ENCODE measurements around the gene DMD.
"Not testable (repeated sequence)": the region's sequence is repeated elsewhere in the genome, so short reads cannot be mapped to it uniquely, and the experiment has no call there.

DMD gene

GRCh38 chrX:33149580-33149979 lies 61.8 kb downstream of the DMD start:
- no peak for DNase-seq

DNA sequence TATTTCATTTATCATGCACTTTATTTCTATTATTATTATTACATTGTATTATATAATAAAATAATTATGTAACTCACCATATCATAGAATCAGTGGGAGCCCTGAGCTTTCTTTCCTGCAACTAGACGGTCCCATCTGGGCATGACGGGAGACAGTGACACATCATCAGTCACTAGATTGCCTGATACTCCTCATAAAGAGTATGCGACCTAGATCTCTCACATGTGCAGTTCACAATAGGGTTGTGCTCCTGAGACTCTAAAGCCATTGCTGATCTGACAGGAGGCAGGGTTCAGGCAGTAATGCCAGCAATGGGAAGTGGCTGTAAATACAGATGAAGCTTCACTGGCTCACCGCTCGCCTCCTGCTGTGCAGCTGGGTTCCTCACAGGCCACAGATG lies 62.3 kb downstream of the DMD start:
- DNase-seq: no peak

- no peak for DNase-seq
These were observed 69.0 kb downstream of the DMD start for GRCh38 chrX:33142331-33142730.

GRCh38 chrX:33138677-33139249 lies 72.6 kb downstream of the DMD start:
- peak; percentile 18 for DNase-seq

DNA sequence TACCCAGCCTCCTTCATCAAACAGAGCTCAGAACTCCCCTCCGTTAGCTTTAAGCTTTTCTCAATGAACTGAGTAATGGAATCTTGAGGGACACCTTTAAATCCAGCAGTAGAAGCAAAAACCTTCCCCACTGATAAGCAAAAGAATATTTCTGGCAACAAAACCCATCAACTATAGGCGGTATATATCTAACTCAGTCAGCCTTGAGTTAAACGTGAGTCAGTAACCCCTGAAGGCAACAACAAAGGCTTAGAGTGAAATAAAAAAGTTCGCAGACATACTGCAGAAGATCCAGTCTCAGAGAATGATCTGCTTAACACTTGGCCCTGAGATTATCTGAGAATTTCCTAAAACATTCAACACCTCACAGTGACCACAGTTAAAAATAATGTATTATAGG lies 77.2 kb downstream of the DMD start:
- DNase-seq: no peak

GRCh38 chrX:33133320-33133719 lies 78.0 kb downstream of the DMD start:
- DNase-seq: no peak

- no peak for DNase-seq
These were observed 78.8 kb downstream of the DMD start for GRCh38 chrX:33132569-33132968.

DNA sequence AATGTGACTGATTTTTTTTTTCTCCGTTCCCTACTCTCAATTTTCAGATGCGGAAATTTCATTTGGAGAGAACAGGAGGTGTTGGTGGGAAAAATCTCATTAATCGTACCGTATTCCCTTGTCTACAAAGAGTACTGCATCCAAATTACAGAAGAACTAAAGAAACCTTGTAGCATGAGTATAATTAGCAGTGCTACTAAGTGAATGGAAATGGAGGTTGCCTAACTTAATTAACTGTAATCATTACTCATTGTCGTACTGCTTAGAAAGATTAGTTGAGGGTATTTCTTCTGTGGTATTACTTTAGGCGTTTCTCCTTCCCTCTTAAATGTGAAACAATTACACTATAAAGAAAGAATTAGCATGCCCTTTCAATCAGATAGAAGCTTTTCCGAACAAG lies 81.7 kb downstream of the DMD start:
- no peak for DNase-seq

DNA sequence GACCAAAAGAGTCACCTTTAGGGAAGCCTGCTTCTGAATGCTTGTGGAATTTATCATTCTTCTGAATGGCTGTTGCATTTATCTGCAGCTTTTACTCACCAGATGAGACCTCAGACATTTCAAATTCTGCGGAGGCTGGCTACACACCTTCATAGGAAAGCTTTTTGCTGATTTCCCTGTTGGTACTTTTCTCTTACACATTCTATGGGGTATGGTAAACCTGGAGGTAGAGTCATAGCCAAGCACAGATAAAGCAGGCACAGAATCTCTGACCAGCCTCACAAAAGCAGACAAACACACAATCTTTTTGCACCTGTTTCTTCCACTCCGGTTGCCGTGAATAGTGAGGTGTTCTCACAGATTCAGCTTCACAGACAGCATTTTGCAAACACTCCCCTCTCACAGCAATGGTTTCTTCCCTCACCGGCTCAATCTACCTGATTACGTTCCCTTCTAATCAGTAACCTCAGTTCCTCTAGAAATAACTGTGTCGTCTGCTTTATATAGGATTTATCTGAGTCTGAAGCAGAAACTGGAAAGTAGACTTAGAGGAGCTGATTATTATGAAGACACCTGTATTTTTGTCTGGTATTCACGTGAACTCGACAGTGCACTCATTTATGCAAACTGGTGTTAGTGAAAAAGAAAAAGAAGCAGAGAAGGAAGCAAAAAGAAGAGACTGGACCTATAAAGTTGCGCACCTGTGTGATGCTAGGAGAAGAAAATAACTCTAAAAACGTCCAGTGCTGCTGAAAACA lies 83.1 kb downstream of the DMD start:
- DNase-seq: no peak

GRCh38 chrX:33126469-33126868 lies 84.9 kb downstream of the DMD start:
- no peak for DNase-seq

DNA sequence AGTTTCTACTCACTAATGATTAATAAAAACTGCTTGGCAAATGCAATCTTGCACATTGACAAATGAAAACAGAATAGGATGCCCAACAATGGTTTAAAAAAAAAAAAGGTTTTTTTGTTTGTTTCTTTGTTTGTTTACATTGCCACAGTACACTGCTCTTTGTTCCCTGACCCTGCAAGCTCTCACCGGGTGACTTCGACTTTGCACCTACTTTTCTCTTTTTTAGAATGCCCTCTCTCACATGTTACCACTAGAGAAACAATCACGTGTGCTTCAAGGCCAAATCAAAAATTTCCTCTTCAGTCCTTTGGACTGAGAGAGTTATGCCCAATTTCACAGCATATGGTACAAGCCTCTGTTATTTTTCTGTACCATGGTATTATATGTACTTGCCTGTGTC lies 101.5 kb downstream of the DMD start:
- DNase-seq: no peak

GRCh38 chrX:33106737-33107136 lies 104.6 kb downstream of the DMD start:
- no peak for DNase-seq

- no peak for DNase-seq
These were observed 116.3 kb downstream of the DMD start for GRCh38 chrX:33095079-33095478.

DNA sequence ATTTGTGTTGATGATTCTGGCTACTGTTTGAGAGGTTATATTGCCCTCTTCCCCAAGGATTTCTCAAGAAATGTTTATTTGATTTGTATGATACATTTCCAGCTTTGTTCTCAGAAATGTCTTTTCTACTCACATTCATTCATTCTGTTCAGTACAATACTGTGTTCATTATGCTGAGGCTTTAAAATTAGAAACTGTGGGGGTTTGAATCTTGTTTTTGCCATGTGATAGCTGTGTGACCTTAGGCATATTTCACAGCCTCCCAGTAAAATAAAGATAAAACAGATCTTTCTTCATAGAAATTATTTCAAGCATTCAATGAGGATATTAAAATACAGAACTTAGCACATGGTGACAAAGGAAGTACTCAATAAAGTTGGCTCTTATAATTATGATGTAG lies 123.9 kb downstream of the DMD start:
- no peak for DNase-seq

GRCh38 chrX:33086886-33087285 lies 124.5 kb downstream of the DMD start:
- DNase-seq: no peak

GRCh38 chrX:33082371-33082770 lies 129.0 kb downstream of the DMD start:
- no peak for DNase-seq

DNA sequence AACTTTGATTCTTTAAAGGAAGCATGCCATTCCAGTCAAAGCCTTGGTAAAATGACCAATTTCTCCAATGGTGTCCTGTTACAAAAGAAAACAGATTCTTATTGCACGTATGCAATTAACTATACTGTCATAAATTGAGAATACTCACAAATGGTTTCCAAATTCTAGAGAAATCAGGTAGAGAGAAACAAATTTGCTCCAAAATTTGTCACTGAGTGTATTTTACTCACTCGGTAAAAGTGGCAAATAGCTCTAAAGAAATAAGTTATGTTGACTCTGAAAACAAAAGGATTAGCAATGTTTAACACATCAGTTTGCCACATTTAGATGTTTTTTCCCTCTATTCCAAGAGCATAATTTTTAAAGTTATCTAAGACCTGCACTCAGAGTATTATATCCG lies 133.1 kb downstream of the DMD start:
- no peak for DNase-seq

DNA sequence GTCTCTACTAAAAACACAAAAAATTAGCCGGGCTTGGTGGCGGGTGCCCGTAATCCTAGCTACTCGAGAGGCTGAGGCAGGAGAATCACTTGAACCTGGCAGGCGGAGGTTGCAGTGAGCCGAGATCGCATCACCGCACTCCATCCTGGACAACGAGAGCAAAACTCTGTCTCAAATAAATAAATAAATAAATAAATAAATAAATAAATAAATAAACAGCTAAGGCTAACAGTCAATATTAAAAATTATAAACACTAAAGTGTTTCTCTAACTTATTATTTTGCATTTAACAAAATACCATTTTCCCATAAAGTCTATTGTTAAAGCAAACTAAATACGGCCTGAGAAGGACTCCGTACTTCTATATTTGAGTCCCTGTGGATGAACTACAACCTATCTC lies 137.7 kb downstream of the DMD start:
- not testable (repeated sequence) for DNase-seq

DNA sequence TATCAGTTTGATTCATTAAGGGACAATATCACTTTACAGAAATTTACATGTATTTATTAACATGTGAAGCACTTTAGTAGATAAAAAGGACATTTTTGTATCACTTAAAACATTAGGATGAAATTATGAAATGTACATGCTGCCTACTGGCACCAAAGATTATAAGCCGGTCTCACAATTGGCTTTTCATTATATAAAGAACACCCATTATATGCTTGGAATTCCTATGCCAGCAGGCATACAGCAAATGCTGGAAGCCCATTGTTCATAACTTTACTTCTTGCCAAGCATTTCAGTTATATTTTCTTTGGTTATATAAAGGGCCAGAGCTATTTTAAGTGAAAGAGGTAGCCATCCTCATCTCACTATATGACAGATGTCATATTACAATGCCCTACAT lies 145.9 kb downstream of the DMD start:
- DNase-seq: no peak

- no peak for DNase-seq
These were observed 149.3 kb downstream of the DMD start for GRCh38 chrX:33062041-33062440.

GRCh38 chrX:33053001-33053400 lies 158.3 kb downstream of the DMD start:
- DNase-seq: no peak

DNA sequence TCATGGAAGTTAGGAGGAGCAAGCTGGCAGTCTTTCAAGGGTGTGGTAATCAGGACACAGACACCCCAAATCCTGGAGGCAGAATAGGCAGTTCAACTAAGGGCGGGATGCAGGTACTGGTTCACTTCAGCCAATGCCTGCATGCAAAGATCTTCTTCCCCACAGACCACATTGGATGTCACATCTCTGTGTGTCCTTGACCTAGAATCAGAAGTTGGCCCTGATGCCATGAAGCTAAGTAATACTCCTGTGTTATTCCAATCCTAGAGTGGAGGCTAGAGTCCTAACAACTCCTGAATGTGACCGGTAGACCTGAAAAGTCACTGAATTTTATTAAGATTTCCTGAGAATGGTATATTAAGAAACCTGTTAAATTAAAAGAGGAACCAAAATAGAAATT lies 165.5 kb downstream of the DMD start:
- no peak for DNase-seq

DNA sequence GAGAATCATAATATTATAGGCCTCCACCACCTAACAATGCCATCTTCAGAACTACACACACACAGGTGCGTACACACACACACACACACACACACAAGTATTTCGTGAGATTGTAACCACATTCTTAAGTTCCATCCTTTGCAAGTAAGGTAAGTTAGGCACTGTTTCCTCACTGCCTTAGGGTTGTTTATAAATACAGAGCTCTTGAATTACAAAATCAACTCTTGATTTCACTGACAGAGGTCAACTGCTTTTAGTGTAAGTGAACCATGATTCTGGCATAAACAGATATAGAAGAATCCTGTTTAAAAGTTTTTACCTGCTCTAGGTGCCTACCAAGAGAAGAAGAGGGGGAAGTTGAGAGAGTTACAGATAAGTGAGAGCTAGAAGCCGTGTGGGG lies 166.1 kb downstream of the DMD start:
- no peak for DNase-seq

DNA sequence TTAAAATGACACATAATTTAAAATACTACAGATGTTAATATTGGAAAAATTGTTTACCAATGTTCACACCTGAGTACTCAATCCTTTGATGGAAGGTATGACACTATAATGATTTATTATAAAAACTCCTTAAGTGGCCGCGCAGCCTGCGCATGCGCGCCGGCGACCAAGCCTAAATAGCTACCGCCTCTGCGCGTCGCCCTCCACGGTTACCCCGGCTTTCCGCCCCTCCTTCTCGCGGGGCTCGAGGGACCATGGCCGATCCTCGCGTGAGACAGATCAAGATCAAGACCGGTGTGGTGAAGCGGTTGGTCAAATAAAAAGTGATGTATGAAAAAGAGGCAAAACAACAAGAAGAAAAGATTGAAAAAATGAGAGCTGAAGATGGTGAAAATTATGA lies 170.2 kb downstream of the DMD start:
- no peak for DNase-seq

GRCh38 chrX:33032700-33033099 lies 178.6 kb downstream of the DMD start:
- no peak for DNase-seq
